ENCODE data around the gene NDRG2. TPM values are rescaled to one million over a fixed set of nuclear protein-coding genes. Genes with fewer than 3 reads are reported as not detected.

NDRG2 gene
- 13.2 TPM for polyA plus RNA-seq (2013, experiment 1 of 2)
- 17.1 TPM for polyA plus RNA-seq (2013, experiment 2 of 2)

DNA sequence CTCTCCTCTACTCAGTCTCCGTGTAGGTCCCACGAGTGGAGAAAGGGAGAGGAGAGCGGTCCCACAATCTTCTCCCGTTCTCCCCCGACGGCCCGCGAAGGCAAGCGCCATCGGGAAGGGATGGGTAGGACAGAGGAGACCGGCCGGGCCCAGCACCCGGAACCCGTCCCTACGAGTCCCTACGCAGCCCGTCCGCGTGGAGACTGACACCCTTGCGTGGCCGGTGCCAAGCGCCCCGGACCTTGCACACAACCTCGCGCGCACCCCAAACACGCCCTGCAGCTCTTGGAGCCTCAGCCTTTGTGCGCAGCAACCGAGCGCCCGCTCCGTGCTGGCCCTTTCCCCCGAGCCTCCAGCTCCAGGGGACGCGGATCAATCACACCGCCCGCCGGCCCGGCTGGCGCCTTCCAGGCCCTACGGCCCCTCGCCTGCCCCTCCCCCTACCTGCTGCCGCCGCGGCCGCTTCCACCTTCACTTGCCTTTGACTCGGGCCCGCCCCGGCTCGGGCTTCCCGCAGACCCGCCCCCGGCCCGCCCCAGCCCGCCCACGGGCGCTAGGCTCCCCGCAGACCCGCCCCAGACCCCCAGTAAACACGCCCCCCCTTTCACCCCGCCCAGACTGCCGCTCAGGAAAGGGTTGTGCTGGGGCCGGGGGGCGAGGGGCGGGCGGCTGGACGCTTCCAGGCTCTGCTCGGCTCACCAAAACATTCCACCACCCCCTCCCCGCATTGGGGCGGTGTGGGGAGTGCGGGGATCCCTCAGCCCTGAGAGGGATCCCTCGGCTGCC, at the start of gene NDRG2:
Gene NDRG2 (minus strand): TSS at position 477 of the 786 bp plus-strand sequence. CDS start 1,746 bp downstream, outside the sequence.
- Histone ChIP-seq H3K27me3 (ENCODE audit: insufficient read depth, low read length) (peaks cover 41% of the 10 kb centered on the region), H3K36me3 (ENCODE audit: insufficient read depth, low read length) (no peaks in the 10 kb centered on the region), H3K4me1 (ENCODE audit: insufficient read depth, low read length) (peaks cover 25% of the 10 kb centered on the region), H3K27ac (ENCODE audit: low read depth, low read length) (peak within 1 kb of the TSS; percentile 90; the same call in 1 of the 2 replicates), H3K4me3 (ENCODE audit: low read length) (peak within 1 kb of the TSS; percentile 85), H3K9ac (ENCODE audit: low read depth, low read length) (peak within 1 kb of the TSS; percentile 70), H3K9me3 (ENCODE audit: insufficient read depth, low read depth, low read length) (no peaks in the 10 kb centered on the region)
- under 1% methylated on average over 67 of the region's 72 CpGs for WGBS

DNA sequence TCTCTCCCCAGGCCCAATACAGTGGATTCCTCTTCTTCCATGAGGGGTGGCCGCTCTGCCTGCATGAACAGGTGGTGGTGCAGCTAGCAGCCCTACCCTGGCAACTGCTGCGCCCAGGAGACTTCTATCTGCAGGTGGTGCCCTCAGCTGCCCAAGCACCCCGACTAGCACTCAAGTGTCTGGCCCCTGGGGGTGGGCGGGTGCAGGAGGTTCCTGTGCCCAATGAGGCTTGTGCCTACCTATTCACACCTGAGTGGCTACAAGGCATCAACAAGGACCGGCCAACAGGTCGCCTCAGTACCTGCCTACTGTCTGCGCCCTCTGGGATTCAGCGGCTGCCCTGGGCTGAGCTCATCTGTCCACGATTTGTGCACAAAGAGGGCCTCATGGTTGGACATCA, 49.1 kb upstream of the NDRG2 start:
- H3K27me3 ChIP-seq (ENCODE audit: insufficient read depth, low read length) = peaks cover under 1% of the 10 kb centered on the region; the same call in 1 of the 2 replicates
- H3K4me3 ChIP-seq (ENCODE audit: low read length) = no peak overlapping the region
- 95% methylated on average over 9 of the region's 9 CpGs for WGBS
- no peak overlapping the region for H3K27ac ChIP-seq (ENCODE audit: low read depth, low read length)
- H3K9me3 ChIP-seq (ENCODE audit: insufficient read depth, low read depth, low read length) = no peaks in the 10 kb centered on the region
- H3K9ac ChIP-seq (ENCODE audit: low read depth, low read length) = no peak overlapping the region
- H3K4me1 ChIP-seq (ENCODE audit: insufficient read depth, low read length) = peaks cover 14% of the 10 kb centered on the region
- peaks cover 66% of the 10 kb centered on the region for H3K36me3 ChIP-seq (ENCODE audit: insufficient read depth, low read length)

DNA sequence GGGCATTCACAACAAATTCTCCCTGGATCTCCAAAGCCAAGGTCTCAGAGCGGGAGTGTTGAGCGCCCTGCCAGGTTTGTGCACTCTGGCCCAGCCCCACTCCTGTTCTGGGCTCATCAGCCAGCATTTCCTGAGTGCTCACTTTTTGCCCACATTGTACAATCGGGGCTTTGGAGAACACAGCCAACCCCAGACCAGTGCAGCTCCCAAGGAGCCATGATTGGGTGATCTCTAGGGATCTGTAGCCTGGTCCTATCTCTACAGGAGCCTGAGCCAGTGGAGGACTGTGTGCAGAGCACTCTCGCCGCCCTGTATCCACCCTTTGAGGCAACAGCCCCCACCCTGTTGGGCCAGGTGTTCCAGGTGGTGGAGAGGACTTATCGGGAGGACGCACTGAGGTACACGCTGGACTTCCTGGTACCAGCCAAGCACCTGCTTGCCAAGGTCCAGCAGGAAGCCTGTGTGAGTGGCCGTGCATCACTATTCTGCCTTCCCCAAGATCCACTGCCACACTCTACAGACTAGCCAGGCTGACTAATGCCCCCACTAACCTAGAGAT, 48.0 kb upstream of the NDRG2 start:
- H3K27ac ChIP-seq (ENCODE audit: low read depth, low read length) = no peak overlapping the region

DNA sequence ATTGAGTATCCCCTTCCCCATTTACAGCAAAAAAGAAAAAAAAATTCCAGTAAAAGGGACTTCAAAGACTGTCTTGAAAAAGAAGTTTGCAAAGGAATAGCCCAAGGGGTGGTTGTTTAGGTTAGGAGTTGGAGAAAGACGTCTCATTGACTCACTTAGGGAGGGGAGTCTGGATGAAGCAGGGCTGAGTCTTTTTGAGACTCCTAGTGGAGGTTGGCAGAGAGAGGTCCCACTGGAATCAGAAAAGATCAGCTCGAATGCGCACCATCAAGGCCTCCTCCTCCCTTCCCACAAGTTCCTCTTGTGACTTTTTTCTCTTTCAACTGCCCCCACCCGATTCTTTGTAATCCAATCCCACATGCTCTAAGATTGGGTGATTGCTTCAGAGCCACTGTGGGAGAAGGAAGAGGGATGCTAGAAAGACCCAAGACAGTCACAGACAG, 47.2 kb upstream of the NDRG2 start:
- peaks cover 14% of the 10 kb centered on the region for H3K4me1 ChIP-seq (ENCODE audit: insufficient read depth, low read length)
- H3K9me3 ChIP-seq (ENCODE audit: insufficient read depth, low read depth, low read length) = no peaks in the 10 kb centered on the region
- peaks cover 47% of the 10 kb centered on the region for H3K36me3 ChIP-seq (ENCODE audit: insufficient read depth, low read length)
- 27% methylated on average over 4 of the region's 4 CpGs for WGBS
- peaks cover 16% of the 10 kb centered on the region for H3K27me3 ChIP-seq (ENCODE audit: insufficient read depth, low read length)
- H3K4me3 ChIP-seq (ENCODE audit: low read length) = peak overlapping the region; percentile 80
- peak overlapping the region; percentile 37; the same call in 1 of the 2 replicates for H3K9ac ChIP-seq (ENCODE audit: low read depth, low read length)
- H3K27ac ChIP-seq (ENCODE audit: low read depth, low read length) = peak overlapping the region; percentile 90

More for the DNA sequence above, 48.0 kb upstream of the NDRG2 start:
- WGBS = 95% methylated on average over 9 of the region's 9 CpGs
- Histone ChIP-seq H3K4me1 (ENCODE audit: insufficient read depth, low read length) (peaks cover 14% of the 10 kb centered on the region), H3K9me3 (ENCODE audit: insufficient read depth, low read depth, low read length) (no peaks in the 10 kb centered on the region), H3K36me3 (ENCODE audit: insufficient read depth, low read length) (peaks cover 55% of the 10 kb centered on the region), H3K27me3 (ENCODE audit: insufficient read depth, low read length) (peaks cover 9% of the 10 kb centered on the region), H3K4me3 (ENCODE audit: low read length) (no peak overlapping the region), H3K9ac (ENCODE audit: low read depth, low read length) (no peak overlapping the region)

DNA sequence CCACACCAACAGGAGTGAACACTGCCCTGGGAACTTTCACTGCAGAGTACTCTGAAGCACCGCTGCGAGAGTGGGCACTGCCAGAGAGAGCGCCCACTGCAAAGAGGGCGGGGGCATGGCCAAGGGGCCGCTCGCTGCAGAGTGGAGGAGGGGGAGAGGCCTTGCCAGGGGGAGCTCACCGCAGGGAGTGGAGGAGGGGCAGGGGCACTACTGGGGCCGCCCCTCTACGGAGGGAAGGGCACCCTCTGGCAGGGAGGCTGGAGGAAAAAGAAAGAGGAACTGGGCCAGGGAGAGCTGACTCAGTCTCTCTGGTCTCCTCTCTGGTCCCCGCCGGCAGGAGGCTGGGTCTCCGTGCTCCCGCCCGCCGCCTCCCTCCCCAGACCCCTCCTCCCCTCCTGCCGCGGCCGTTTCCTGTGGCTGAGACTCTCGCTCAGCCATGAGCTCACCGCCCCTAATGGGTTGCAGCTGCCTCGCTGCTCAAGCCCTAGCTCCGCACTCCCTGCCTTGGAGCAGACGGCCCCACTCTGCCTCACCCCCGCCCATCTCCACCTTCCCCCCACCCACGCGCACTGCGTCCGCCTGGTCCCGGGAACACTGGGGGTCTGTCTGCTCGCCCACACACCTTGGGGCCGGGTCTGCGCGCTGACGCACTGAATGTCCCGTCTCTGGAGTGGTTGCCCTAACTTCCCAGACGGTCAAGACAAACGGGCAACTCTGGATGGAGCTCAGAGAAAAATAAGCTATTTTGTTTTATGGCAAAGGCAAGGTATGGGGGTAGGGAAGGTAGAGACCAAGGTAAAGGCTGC, 46.6 kb upstream of the NDRG2 start:
- peak overlapping the region; percentile 90 for H3K27ac ChIP-seq (ENCODE audit: low read depth, low read length)
- peaks cover 41% of the 10 kb centered on the region for H3K36me3 ChIP-seq (ENCODE audit: insufficient read depth, low read length)
- no peaks in the 10 kb centered on the region for H3K9me3 ChIP-seq (ENCODE audit: insufficient read depth, low read depth, low read length)
- WGBS = under 1% methylated on average over 37 of the region's 37 CpGs
- H3K4me3 ChIP-seq (ENCODE audit: low read length) = peak overlapping the region; percentile 80
- peak overlapping the region; percentile 69 for H3K9ac ChIP-seq (ENCODE audit: low read depth, low read length)
- peaks cover 17% of the 10 kb centered on the region for H3K27me3 ChIP-seq (ENCODE audit: insufficient read depth, low read length)
- H3K4me1 ChIP-seq (ENCODE audit: insufficient read depth, low read length) = peaks cover 14% of the 10 kb centered on the region

DNA sequence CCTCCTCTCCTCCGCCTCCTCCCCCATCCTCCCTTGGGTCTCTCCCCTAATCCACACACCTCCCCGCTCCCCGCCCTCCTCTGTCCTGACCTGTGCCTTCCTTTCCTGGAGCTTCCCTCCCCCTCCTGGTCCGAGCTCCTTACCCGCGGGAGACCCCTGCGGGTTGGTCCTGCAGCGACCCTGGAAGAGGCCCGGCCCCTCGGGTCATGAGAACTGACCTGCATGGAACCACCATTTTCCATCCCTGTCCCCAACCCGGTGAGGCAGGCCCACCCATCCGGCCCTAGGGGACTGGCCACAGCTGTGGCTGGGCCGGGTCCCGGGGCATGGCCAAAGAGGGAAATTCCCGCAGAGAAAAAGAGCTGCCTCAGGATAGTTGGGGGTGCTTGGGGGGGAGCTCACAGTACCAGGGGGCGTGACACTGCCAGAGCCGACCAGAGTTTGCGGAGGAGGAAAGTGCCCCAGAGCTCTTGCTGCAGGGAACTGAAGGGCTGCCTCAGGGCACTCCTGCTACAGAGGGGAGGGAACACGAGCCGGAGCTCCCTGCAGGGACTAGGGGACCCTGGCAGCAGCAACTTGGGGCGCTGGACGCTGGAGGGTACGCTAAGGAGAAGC, 45.9 kb upstream of the NDRG2 start:
- Histone ChIP-seq H3K9ac (ENCODE audit: low read depth, low read length) (peak overlapping the region; percentile 69), H3K9me3 (ENCODE audit: insufficient read depth, low read depth, low read length) (no peaks in the 10 kb centered on the region), H3K4me3 (ENCODE audit: low read length) (peak overlapping the region; percentile 80), H3K36me3 (ENCODE audit: insufficient read depth, low read length) (peaks cover 34% of the 10 kb centered on the region), H3K27me3 (ENCODE audit: insufficient read depth, low read length) (peaks cover 17% of the 10 kb centered on the region), H3K27ac (ENCODE audit: low read depth, low read length) (peak overlapping the region; percentile 90), H3K4me1 (ENCODE audit: insufficient read depth, low read length) (peaks cover 14% of the 10 kb centered on the region)
- under 1% methylated on average over 23 of the region's 23 CpGs for WGBS

DNA sequence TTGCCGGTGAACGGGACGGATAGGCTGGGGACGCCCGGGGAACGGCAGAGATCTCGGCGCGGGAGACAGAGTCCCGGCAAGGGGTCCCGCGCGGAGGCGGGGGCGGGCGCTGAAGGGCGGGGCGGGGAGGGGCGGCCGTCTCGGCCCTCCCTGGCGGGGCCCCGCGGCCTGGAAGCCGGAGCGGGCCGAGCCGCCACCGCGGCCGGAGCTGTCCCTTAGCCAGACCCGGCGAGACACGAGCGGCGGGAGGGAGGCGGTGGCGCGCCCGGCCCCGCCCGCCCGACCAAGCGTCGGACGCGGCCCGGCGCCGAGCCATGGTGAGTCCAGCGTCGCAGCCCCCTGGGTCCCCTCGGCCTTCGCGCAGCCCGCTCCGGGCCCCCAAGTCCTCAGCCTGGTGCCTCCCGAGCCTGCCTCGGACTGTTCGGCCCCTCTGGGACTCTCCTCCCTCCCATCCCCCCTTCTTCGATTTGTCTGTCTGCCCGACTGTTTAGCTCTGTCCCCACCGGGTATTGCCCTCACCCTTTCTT, 45.3 kb upstream of the NDRG2 start, which contains the start of gene ARHGEF40:
Gene ARHGEF40 (plus strand): TSS at position 222 of the 527 bp plus-strand sequence. CDS start 93 bp downstream, at position 315.
- peaks cover 17% of the 10 kb centered on the region for H3K27me3 ChIP-seq (ENCODE audit: insufficient read depth, low read length)
- H3K9ac ChIP-seq (ENCODE audit: low read depth, low read length) = peak within 1 kb of the TSS; percentile 76
- H3K4me3 ChIP-seq (ENCODE audit: low read length) = peak within 1 kb of the TSS; percentile 80
- H3K36me3 ChIP-seq (ENCODE audit: insufficient read depth, low read length) = peaks cover 28% of the 10 kb centered on the region
- H3K9me3 ChIP-seq (ENCODE audit: insufficient read depth, low read depth, low read length) = no peaks in the 10 kb centered on the region
- peaks cover 14% of the 10 kb centered on the region for H3K4me1 ChIP-seq (ENCODE audit: insufficient read depth, low read length)
- under 1% methylated on average over 63 of the region's 63 CpGs for WGBS
- peak within 1 kb of the TSS; percentile 90 for H3K27ac ChIP-seq (ENCODE audit: low read depth, low read length)

DNA sequence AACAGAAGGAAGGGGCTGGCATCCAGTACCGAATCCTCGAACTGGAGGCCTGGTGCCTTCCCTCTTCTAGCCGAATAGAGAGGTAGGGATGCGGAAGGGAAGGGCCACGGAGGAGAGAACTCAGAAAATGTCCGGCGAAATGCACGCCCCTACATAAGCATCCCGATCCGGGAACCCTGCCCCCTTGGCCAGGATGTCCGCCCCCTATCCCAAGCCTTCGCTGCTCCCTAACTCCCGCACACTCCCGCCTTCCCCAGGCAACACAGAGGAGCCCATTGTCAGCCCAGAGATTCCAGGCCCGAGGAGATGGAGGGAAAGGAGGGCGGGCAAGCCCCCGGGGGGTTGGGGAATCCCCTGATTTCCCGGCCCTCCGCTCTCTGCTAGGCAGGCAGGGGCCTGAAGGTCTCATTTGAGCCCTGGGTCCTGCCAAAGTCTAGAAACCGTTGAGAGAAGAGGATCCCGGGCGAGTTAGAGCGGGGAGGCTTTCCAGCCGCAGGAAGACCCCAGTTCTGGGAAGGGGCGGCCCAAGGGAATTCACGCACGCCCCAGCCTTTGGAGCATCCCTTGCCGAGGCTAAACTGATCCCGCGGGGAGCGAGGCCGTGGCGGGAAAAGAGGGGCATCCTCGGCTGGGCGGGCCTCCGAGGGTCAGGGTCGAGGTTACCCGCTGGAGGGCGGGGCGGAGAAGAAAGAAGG, 44.7 kb upstream of the NDRG2 start:
- Histone ChIP-seq H3K27ac (ENCODE audit: low read depth, low read length) (peak overlapping the region; percentile 81), H3K36me3 (ENCODE audit: insufficient read depth, low read length) (peaks cover 22% of the 10 kb centered on the region), H3K4me3 (ENCODE audit: low read length) (peak overlapping the region; percentile 80), H3K4me1 (ENCODE audit: insufficient read depth, low read length) (peaks cover 14% of the 10 kb centered on the region), H3K9ac (ENCODE audit: low read depth, low read length) (peak overlapping the region; percentile 76), H3K27me3 (ENCODE audit: insufficient read depth, low read length) (peaks cover 17% of the 10 kb centered on the region), H3K9me3 (ENCODE audit: insufficient read depth, low read depth, low read length) (no peaks in the 10 kb centered on the region)
- WGBS = under 1% methylated on average over 38 of the region's 40 CpGs

DNA sequence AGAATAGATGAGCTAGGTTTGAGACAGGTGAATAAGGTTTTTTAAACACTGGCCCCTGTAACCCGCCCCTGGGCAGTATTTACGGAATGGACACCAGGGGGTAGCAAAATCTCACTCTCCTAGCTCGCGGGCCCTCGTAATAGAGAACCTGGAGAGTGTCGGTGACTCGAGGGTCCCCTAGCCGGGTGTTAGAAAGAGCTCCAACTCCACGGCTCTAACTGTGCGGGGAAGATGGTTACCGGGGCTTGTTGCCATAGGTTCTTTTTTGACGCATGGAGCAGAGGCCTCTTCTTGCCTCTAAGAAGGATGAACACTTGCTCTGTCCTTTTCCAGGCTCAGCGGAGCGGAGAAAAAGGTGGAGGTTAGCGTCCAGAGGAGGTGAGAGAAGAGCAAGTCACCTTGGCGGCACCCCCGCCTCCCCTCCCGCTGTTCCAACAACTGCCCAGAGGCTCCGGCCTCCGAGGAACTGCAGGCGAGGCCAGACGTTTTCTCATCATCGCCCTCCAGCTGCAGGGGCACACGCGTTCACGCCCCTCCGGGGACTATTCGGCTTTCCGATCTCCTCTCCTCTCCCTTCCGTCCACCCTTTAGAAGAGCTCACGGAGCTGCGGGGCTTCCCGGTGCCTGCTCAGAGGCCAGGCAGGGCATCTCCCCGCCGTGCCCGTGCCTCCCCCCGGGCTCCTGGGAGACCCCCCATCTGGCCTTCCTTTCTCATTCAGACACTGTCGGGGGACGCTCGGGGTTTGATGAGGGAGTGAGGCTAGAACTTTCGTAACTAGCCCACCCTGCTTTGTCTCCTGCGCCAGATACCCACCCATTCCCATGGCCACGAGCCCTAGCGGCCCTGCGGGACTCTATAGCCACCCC, 43.9 kb upstream of the NDRG2 start:
- Histone ChIP-seq H3K27ac (ENCODE audit: low read depth, low read length) (peak overlapping the region; percentile 52), H3K4me1 (ENCODE audit: insufficient read depth, low read length) (peaks cover 16% of the 10 kb centered on the region), H3K36me3 (ENCODE audit: insufficient read depth, low read length) (peaks cover 15% of the 10 kb centered on the region), H3K9me3 (ENCODE audit: insufficient read depth, low read depth, low read length) (no peaks in the 10 kb centered on the region), H3K4me3 (ENCODE audit: low read length) (peak overlapping the region; percentile 80), H3K9ac (ENCODE audit: low read depth, low read length) (peak overlapping the region; percentile 76), H3K27me3 (ENCODE audit: insufficient read depth, low read length) (peaks cover 17% of the 10 kb centered on the region)
- WGBS = under 1% methylated on average over 45 of the region's 45 CpGs
